ENCODE measurements around the gene MORC2. TPM values are rescaled to one million over a fixed set of nuclear protein-coding genes. Genes with fewer than 3 reads are reported as not detected.

MORC2 gene
- total RNA-seq, 1 experiment from 2014 or later, result 25.4 TPM

GRCh38 chr22:30943368-30943767, 25.2 kb downstream of the MORC2 start:
- BruUV-seq (replicated peaks), result no TSS peak
- intact Hi-C loops (cut with micrococcal nuclease), result no loop called here
- Histone ChIP-seq H3K9ac (ENCODE audit: low read length) (no peak overlapping the region), H3K79me2 (ENCODE audit: insufficient read depth, low read length) (no peaks in the 10 kb centered on the region), H3K36me3 (ENCODE audit: control insufficient read depth in 1 of 2, insufficient read depth in 2 of 2, low read length in 2 of 2) (peaks cover 5 to 27% of the 10 kb centered on the region in 2 experiments; a peak in 3 of 4 replicates), H3K4me2 (ENCODE audit: low read length) (no peak overlapping the region), H3K27ac (ENCODE audit: low read depth, low read length) (no peak overlapping the region), H4K20me1 (ENCODE audit: insufficient read depth) (no peaks in the 10 kb centered on the region), H3K4me3 (replicated peaks in 1 of 2; ENCODE audit: low read depth in 1 of 2, low read length in 2 of 2) (no peak overlapping the region), H3K9me2 (ENCODE audit: insufficient read depth) (no peaks in the 10 kb centered on the region), H3K9me3 (ENCODE audit: control insufficient read depth in 1 of 2, insufficient read depth in 1 of 2, low read depth in 1 of 2, low read length in 2 of 2) (no peaks in the 10 kb centered on the region), H2AFZ (ENCODE audit: low read depth, low read length, poor library complexity, severe bottlenecking) (no peak overlapping the region), H3K4me1 (ENCODE audit: control insufficient read depth in 1 of 2, insufficient read depth in 2 of 2, low read length in 2 of 2) (no peaks in the 10 kb centered on the region), H3K27me3 (ENCODE audit: insufficient read depth, low read length) (no peaks in the 10 kb centered on the region)
- DNase-seq (ENCODE audit: low read depth, low spot score) (no peak), ATAC-seq (no peak)
- ChIA-PET RAD21 (ENCODE audit: low non-redundant PET in 1 of 2, low total read pairs in 2 of 2, uncharacterized antibody in 2 of 2, unreplicated experiment in 2 of 2) (no interaction called here), POLR2A (no interaction called here), CTCF (no interaction called here)
- no peak for TF ChIP-seq RAD21 (IDR thresholded peaks at IDR 0.05; ENCODE audit: low read depth)
- TF ChIP-seq JUND (IDR thresholded peaks at IDR 0.05), result no peak
- TF ChIP-seq ZFX (IDR thresholded peaks at IDR 0.05), result no peak
- no peak for TF ChIP-seq YY1 (IDR thresholded peaks at IDR 0.05; ENCODE audit: extremely low read depth, insufficient replicate concordance, low read depth, low read length)
- no peak for TF ChIP-seq EGR1 (IDR thresholded peaks at IDR 0.05; ENCODE audit: low read depth)
- no peak for TF ChIP-seq ZBTB33 (IDR thresholded peaks at IDR 0.05; ENCODE audit: extremely low read depth, insufficient replicate concordance, low read length)
- no peak for TF ChIP-seq ELF1 (IDR thresholded peaks at IDR 0.05; ENCODE audit: borderline replicate concordance, low read depth)
- TF ChIP-seq CEBPB (IDR thresholded peaks at IDR 0.05; ENCODE audit: low read depth), result no peak
- TF ChIP-seq ZNF274 (IDR thresholded peaks at IDR 0.05; ENCODE audit: low read depth, low read length), result no peak
- TF ChIP-seq POLR2A (IDR thresholded peaks at IDR 0.05; ENCODE audit: borderline replicate concordance, extremely low read depth, insufficient read depth, insufficient read length), result no peak
- TF ChIP-seq CTCF (IDR thresholded peaks at IDR 0.05 in 2 of 3, conservative IDR thresholded peaks at IDR 0.05 in 1 of 3; ENCODE audit: borderline replicate concordance in 1 of 3, insufficient read depth in 1 of 3, low read depth in 2 of 3, low read length in 2 of 3), result no peak
